ENCODE results near the gene KIAA1671.

DNA sequence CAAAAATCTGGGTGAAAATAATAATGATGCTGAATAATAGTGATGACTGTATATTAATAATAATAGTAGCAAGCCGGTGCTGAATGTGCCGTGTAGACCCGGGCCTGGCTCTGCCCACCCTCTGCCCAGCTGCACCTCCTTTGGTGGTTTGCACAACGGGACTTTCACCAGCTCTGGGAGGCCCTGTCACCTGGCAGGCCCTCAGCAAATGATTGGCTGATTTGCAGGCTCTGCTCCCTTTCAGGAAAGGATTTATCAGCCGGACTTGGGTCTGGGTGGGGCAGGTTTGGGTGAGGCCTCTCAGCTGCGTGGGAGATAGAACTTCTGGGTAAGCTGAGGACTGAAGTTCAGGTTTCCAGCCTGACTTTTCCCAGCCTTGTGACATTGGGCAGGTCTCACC is 21.4 kb downstream of the KIAA1671 start:
- TF ChIP-seq, protein P1, sequence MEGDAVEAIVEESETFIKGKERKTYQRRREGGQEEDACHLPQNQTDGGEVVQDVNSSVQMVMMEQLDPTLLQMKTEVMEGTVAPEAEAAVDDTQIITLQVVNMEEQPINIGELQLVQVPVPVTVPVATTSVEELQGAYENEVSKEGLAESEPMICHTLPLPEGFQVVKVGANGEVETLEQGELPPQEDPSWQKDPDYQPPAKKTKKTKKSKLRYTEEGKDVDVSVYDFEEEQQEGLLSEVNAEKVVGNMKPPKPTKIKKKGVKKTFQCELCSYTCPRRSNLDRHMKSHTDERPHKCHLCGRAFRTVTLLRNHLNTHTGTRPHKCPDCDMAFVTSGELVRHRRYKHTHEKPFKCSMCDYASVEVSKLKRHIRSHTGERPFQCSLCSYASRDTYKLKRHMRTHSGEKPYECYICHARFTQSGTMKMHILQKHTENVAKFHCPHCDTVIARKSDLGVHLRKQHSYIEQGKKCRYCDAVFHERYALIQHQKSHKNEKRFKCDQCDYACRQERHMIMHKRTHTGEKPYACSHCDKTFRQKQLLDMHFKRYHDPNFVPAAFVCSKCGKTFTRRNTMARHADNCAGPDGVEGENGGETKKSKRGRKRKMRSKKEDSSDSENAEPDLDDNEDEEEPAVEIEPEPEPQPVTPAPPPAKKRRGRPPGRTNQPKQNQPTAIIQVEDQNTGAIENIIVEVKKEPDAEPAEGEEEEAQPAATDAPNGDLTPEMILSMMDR (optimal IDR thresholded peaks at IDR 0.05 in 1 of 3, IDR thresholded peaks at IDR 0.05 in 1 of 3, conservative IDR thresholded peaks at IDR 0.05 in 1 of 3; ENCODE audit: extremely low read depth in 1 of 3, insufficient read depth in 2 of 3, low read length in 3 of 3): no peak
- no peak for TF ChIP-seq EZH2 (IDR thresholded peaks at IDR 0.05; ENCODE audit: low read length)

Data from keratinocyte (primary cell).